Activated T-cell treated with anti-CD3 and anti-CD28 coated beads for 48 hours (primary cell): ENCODE measurements around the gene TCERG1.
"Not testable (repeated sequence)": the region's sequence is repeated elsewhere in the genome, so short reads cannot be mapped to it uniquely, and the experiment has no call there.

Experiments
- DNase-seq: peaks from one replicate; pipeline ENCODE4 v3.0.0-alpha.2; 2020; ENCODE audit warnings: low read depth

Gene TCERG1

GRCh38 chr5:146521403-146522106 is 74.4 kb downstream of the TCERG1 start:
- no peak for DNase-seq

- DNase-seq: no peak
Measured at GRCh38 chr5:146523698-146524097, 76.6 kb downstream of the TCERG1 start.

DNA sequence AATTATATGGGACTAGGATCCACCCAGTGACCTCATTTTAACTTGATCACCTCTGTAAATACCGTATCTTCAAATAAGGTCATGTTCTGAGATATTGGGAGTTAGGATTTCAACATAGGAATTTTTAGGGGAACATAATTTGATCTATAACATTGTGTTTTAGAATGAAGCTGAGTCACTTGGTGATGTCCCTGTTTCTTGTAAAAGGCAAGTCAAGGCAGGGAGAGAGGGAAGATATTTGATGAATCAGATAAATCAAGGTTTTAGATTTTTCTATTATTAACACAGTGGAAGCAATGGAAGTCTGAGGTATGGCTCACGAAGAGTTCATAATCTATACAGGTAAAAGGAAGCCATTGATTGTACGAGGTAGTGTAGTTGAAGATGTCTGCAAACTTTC is 80.7 kb downstream of the TCERG1 start:
- DNase-seq: no peak

DNA sequence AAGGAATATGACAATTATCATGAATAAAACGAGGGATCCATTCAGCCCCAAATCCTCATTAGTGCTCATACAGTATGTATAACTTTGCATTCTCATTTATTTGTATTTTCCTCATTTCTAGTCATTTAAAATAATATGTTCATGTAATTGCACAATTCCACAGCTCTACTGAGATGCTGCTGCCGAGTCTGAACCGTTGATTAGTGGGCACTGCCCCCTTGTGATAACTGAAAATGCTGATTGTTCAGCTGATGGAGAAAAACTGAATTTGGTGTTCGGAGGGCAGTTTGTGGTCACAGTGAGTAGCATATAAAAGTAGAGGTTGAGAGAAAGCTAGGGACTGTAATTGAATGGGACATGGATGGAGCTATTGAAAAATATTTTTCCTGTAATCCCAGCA is 81.1 kb downstream of the TCERG1 start:
- no peak for DNase-seq

- DNase-seq: no peak
Measured at GRCh38 chr5:146529984-146530383, 82.9 kb downstream of the TCERG1 start.

DNA sequence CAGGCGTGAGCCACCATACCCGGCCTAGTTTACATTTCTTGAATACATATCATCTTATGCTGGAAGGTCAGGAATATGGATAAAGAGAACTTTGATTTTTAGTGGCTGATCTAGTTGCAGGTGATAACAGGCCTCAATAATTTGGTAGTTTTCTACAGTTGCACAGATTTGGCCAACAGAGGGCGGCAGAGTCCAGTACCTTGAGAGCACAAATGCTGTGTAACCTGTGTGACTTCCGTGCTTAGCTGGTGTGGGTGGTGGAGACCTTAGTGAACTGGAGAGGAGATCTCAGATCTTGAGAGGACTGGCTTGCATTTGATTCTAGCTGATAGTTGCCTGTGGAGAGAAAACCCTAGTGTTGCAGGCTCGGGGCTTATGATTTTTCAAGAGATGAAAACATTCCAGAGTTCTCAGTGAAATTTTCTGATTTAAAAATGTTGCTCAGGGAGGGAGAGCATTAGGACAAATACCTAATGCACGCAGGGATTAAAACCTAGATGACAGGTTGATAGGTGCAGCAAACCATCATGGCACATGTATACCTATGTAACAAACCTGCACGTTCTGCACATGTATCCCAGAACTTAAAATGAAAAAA is 86.2 kb downstream of the TCERG1 start:
- peak; percentile 61 for DNase-seq

DNA sequence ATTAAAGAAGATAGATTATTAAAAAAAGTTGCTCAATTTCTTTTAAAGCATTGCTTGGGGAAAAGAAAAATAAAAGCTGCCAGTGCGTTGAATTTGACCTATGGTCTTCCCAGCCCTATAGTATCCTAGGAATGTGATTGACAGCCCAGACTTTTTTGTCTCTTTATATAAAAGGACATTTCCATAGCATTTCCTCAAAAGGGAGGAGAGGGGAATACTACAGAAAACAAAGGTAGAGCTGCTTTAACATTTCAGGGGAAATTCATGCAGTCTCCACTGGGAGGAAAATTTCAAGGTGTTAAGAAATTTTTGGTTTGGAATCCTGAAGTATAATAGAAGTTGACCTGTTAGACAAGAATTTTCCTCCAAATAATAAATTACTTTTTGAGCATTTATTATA is 86.7 kb downstream of the TCERG1 start:
- DNase-seq: no peak

GRCh38 chr5:146538432-146538831 is 91.3 kb downstream of the TCERG1 start:
- DNase-seq: no peak

DNA sequence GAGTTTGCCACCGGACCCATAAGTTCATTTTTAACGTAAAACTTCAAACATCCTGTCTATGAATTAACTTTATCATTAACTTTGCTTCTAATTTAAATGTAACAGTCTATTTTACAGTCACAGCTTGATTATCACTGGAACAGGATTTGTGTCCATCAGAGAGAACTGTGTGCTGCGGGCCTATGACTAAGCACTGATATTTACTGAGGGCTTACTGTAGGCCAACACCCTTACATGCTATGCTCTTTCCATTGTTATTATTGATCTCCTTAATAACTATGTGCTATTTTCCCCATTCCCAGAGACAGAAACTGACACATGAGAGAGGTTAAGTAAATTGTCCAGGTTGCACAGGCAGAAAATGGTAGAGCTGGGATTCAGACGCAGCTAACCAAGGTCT is 92.8 kb downstream of the TCERG1 start:
- no peak for DNase-seq

DNA sequence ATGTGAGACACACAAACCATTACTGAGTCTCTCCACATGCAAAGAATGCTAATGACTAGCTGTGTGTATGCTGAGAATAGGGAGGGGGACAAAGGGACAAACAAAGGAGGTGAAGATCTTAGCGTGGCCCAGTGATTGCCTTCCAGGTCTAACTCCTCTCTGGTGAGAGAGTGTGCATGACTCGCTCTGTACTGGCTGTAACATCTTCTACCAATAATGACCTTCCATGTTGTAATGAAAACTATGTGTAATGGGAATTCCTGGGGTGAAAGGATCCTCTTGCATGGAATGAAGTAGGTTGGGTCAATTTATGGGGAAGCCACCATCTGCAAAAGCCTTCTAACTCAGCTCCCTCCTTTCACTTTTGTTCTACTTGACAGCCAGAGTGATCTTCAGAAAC is 93.3 kb downstream of the TCERG1 start:
- no peak for DNase-seq

DNA sequence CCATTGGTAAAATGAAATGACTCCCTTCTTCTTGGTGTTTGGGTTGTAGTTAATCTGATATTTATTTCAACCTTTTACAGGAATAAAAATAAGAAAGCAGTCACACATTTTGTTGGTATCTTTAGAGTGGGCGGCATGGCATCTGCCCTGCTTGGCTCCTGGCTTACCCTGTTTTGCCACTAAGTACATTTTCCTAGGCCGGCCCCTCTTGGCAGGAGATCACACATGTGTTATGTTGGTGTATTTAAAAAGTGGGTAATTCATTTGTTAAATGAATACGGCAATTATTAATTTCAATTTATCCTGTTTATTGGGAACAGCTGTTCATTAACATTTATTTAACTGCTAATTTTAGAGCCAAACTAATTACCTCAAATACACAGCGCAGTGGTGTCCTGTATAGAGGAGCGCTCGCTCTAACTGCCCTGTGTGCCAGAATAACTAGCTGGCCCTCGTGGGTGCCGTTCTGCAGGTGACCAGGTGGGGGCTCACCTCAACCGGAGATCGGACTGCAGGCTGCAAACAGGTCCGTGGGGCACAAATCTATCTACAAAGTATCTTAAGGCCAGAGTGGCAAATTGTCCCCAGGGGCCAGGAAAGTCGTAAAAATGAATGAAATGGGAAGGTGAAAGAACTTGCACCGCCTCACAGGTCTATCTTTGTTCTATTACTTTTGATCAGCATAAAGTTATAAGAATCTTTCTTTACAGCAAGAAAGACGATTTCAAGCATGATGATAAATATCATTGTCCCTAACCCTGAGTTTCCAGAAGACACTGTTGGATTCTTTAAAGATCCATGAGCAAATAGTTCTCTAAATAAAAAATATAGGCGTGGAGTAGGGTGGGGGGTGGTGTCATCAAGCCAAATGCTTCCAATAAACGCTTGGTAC is 95.1 kb downstream of the TCERG1 start:
- DNase-seq: peak; percentile 60

DNA sequence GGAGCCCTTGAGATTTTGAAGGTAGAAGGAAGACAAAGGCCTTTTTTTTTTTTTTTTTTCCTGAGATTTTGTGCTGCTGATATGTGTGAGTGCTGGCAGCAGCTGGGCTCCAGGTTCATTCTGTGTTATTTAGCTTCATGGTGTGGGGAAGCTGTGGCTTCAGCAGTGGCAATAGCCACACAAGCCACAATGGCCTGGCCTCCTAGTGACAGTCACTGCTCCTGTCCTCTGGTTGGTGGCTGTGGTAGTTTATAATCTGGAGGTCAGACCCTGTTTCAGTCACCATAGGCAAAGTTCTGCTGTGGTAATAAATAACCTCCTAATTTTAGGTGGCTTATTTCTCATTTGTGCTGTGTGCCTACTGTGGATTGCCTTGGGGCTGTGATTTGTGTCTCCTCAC is 97.1 kb downstream of the TCERG1 start:
- no peak for DNase-seq

DNA sequence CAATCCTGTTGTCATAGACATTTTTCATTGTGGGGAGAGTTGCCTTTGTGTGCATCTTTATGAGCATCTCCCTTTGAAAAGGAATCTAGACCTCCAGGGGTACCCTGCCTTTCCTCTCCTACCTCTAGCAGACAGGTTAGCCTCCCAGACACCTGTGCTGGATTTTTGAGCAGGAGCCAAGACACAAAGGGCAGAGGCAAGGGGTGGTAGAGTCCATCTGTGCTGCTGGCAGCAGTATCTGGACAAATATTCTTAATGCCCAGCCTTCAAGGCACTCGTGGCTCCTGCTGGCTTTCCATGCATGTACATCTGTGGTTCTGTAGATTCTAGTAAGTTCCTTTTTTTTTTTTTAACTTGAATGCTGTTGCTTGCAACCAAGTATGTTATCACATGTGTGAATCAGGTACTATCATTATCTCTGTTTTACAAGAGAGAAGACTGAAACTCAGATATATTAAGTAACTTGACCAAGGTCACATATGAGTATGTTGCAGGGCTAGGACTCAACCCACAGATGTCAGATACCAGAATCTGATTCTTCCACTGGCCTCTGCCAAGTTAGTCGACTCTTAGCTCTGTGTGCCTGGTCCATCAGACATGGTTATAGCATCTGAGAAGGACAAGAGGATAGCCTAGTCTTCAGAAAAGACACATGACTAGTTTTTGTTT is 101.8 kb downstream of the TCERG1 start:
- DNase-seq: no peak

GRCh38 chr5:146549615-146550014 is 102.5 kb downstream of the TCERG1 start:
- no peak for DNase-seq

GRCh38 chr5:146553446-146553845 is 106.3 kb downstream of the TCERG1 start:
- no peak for DNase-seq

DNA sequence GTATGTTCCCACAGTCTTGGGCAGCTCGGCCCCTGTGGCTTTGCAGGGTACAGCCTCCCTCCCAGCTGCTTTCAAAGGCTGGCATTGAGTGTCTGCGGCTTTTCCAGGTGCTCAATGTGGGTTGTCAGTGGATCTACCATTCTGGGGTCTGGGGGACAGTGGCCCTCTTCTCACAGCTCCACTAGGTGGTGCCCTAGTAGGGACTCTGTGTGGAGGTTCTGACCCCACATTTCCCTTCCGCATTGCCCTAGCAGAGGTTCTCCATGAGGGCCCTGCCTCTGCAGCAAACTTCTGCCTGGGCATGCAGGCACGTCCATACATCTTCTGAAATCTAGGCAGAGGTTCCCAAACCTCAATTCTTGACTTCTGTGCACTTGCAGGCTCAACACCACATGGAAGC is 109.8 kb downstream of the TCERG1 start:
- not testable (repeated sequence) for DNase-seq

- DNase-seq: no peak
Measured at GRCh38 chr5:146560205-146560812, 113.2 kb downstream of the TCERG1 start.
